Left colon (tissue), 2 donors: ENCODE data around the gene PHF2. TPM values are rescaled to one million over a fixed set of nuclear protein-coding genes. Genes with fewer than 3 reads are reported as not detected.

ENCODE experiments used
- ATAC-seq: fragments of 200-7000 bp; cut with Tn5 transposase; one replicate; pipeline ENCODE4 v1.9.1; 2020; ENCODE audit warnings: mild to moderate bottlenecking, moderate library complexity
- DNase-seq, 2 donors: peaks; one replicate each; pipeline ENCODE4 v3.0.0-alpha.2; 2020
- intact Hi-C, 2 donors: fragments of 100-400 bp; cut with DNase I in 1 of 2; cut with micrococcal nuclease in 1 of 2; formaldehyde crosslinking; loops; one replicate each; pipeline versions ENCODE4 v1.11.2 to v1.14.0; 2022; cut with DNase I, micrococcal nuclease
- microRNA-seq, 2 donors: library from miRNA; unstranded; fragments of <30 nt; microRNA quantifications; one replicate each; pipeline versions ENCODE4 v1.1.0 to v1.2.0, GENCODE V29; 2020
- total RNA-seq, 2 donors: library from RNA; stranded (reverse); fragmentation: NEBNext Ultra II Directional; extraction: Animal tissue kit (Norgen Biotek cat#: 25700); gene quantifications; one replicate each; pipeline ENCODE4 v1.2.1, GENCODE V29; 2021
- donor health status: DM: no; HTN: no; CAD: no.
- donor health status: DM: yes; HTN: yes; CAD: no.

PHF2 gene
- total RNA-seq, 2 donors from 2014 or later, result 21.3 to 22.9 TPM

DNA sequence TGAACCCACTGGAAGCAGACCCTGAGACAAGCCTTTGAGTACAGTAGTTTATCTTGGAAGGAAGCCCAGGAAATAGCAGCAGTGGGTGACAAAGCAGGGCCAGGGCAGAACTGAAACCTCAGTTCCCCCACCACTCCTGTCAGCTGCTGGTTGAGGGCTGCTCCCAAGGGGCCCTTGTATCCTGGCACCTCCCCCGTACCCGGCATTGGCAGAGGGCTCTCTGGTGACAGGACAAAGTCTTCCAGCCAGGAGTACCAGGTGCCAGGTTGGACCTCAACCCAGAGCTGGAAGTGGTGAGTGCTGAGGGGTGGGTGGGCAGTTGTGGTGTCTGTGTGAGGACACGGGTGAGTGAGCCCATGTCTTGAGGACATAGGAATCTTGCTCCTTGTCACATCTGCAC, 123.3 kb downstream of the PHF2 start:
- ATAC-seq, result no peak
- DNase-seq, result no peak
- intact Hi-C loops, result no loop called here

DNA sequence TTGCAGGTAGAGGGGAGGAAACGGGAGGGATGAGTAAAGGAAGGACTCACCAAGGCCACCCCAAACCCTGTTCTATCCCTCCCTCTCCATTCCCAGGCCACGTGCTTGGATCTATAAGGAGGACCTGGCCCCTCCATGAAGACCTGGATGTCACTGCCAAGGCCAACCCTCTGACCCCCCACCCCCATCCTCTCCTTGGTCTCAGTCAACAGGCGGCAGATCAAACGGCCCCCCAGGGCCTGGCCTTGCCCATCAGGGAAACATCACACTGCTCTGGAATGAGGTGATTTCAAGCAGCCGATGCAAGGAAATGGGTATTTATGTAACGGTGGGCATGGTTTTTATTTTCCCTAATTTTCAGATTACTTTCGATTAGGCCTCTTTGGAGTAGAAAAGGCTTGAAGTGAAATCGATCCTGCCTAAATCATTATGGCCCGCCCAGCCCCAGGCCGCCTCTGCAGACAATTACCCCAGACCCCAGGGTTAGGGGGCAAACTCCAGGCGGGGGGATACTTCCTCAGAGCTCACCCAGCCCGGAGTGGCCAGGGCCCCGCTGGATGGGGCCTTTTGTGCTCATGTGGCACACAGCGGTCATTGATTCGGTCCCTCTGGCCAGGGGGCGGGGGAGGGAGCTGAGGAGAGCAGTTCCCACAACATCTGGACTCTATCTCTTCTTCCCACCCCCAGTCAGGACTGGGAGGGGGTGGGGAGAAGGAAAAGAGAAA, 125.3 kb downstream of the PHF2 start:
- intact Hi-C loops, result no loop called here
- no peak for ATAC-seq
- DNase-seq, result no peak

DNA sequence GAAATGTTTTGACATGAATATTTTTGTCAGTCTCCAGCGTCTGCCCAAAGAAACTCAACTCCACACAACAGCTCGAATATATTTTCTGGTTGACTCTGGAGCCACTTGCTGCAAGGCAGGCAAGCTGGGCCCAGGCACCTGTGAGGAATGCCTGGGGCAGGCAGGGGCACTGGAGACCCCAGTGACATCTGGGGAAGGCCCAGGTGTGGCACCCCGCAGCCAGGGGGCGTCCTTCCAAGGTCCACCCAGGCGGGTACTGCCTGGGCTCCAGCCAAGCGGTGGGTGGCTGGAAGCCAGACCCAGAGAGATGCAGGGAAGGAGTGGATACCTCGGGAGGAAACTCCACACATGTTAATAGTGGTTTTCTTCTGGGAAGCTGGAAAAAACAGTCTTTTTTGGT, 125.9 kb downstream of the PHF2 start:
- intact Hi-C loops, result no loop called here
- ATAC-seq, result no peak
- DNase-seq, result no peak

DNA sequence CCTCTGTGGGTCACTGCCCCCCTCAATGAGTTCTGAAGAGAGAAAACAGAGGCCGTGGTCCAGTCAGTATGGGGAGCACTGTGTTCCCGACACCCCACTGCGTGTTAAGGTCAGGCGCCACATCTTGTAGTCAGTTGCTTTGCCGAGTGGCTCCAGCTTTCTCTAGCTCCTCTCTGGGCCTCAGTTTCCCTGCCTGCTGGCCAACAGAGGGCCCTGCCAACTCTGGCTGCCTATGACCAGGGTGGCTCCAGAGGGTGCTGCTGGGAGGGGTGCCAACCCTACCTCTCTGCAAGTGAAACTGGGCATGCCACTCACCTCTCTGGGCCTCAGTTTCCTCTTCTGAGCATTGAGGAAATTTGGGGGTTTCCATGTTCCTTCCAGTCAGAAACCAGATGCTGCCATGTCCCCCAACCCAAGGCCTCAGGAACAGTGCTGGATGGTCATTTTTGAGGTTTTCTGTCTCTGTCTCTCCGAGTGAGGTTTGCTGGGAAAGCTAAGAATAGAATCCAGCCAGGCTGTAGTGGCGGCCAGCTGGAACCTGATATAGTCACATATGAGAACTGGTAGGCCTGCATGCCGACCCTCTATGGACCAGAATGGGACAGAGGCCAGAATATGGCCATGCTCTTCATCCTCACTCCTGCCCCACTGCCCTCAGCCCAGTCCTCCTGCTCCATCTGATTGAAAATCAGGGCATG, 132.1 kb downstream of the PHF2 start:
- DNase-seq (no peak), ATAC-seq (no peak)
- intact Hi-C loops, result no loop called here

DNA sequence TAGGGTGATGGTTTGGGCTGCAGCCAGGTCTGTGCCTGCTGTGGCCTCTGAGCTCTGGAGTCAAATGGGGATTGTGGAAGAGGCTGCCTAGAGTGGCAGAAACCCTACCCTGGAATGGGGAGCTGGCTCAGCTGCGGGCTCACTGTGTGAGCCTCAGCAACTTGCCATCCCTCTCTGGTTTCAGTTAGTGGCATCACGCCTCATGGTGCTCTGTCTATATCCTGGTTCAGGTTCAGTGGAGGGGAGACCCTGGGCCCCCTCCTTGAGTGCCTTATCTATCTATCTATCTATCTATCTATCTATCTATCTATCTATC, 132.6 kb downstream of the PHF2 start:
- intact Hi-C loops, result no loop called here
- DNase-seq (no peak), ATAC-seq (no peak)

DNA sequence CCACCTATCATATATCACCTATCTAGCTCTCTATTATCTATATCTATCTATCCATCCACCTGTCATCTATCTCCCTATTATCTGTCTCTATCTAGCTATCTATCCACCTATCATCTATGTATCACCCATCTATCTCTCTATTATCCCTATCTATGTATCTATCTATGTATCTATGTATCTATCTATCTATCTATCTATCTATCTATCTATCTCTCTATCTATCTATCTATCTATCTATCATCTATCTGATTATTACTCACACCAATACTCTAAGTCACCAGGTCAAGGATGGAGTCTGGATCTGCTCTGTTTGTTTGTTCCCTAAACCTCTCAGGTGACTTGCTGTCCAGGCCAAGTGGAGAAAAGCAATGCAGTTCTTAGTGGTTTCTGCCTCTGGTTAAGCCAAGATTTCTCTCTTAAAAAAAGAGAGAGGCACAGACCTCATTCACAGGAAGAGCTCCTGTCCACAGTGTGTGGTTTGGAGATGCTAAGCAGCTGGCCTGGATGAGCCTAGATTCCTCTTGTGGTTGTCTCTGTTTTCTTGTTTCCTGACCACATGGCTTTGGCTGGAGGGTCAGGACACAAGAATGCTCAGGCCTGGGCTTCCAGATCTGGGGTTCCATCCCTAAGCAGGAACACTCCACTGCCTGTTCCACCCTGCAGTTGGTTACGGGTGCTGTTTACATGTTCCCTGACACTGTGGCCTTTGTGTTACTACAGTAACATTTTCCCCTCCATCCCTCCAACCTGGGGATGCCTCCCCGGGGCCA, 133.4 kb downstream of the PHF2 start:
- ATAC-seq (no peak), DNase-seq (no peak)
- intact Hi-C loops, result no loop called here

DNA sequence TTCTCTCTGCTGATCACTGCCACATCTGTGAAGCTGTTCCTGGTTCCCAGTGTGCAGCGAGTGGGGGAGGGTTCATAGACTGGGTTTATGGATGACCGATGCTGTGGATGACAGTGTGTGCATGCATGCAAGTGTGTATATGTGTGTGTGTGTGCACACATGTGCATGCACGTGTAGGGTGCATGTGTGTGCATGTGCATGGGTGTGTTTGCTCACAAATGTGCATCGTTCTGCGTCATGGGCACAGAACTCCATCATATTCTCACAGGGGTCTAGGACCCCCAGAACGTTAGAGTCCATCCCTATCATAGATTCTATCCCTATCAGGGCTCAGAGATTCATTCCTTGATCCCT, 134.0 kb downstream of the PHF2 start:
- no peak for DNase-seq
- intact Hi-C loops, result no loop called here
- no peak for ATAC-seq

DNA sequence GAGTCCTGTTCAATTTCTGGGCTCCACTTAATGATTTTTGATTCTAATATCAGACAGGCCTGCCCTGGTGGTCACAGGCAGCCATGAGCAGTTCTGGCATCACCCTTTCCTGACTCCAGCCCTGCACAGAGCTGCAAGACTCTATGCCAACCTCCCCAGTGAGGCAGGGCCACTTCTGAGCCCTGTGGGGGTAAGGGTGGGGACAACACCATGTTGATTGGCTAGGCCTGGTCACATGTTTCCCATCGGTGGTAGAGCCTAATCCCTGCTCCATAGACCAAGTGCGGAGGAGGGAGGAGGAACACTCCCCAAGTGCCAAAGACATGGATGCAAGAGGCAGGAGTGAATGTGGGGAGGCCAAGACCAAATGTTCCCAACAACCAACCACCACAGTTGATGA, 134.6 kb downstream of the PHF2 start:
- ATAC-seq, result no peak
- DNase-seq, result no peak
- intact Hi-C loops, result no loop called here

DNA sequence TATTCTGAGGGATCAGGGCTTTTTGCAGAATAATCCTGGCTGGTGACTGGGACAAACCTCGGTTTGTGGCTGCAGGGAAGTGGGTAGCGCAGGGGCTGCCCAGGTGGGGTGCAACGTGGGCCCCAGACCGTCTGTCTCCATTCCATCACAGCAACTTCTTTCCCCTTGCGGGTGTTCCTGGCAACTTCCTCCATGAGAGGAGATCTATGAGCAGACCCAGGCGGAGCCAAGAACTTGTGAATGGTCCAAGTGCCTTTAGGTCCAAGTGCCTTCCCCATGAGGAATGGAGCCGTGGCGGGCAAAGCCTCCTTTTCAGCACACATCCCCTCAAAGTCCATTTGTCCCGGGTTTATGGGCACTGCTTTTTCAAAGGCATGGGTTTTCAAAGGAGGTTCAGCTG, 136.5 kb downstream of the PHF2 start:
- DNase-seq (no peak), ATAC-seq (no peak)
- intact Hi-C loops, result no loop called here

DNA sequence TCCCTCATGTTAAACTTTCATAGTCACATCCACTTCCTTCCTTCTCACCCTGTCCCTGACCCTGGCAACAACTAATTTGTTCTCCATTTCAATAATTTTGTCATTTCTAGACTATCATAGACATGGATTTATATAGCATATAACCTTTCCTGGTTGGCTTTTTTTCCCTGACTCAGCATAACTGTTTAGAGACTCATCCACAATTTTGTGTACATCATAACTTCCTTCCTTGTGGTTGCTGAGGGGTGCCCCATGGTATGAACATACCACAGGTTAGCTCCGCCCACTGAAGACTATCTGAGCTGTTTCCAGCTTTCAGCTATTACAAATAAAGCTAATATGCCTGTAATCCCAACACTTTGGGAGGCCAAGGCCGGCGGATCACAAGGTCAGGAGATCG, 137.3 kb downstream of the PHF2 start:
- intact Hi-C loops, result no loop called here
- ATAC-seq (no peak), DNase-seq (no peak)

DNA sequence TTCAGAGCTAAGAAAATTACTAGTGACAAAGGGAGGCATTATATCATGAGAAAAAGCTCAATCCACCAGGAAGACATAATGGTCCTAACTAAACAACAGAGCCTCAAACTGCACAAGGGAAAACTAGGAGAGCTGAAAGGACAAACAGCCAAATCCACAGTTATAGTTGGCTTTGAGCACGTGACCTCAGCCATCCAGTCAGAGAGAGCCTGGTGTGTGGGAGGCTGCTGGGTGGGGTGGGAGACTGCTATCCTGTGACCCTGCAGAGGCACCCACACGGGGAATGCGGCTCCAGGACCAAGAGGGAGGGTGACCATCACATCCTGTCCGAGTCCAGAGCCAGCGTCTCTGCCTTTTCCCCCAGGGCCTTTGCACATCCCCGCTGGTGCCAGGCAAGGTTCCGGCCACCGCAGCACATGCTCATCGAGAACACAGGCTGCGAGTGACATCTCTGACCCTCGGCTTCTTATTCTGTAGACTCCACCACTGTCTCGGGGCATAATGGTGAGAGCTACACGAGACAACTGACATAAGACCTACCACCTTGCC, 145.1 kb downstream of the PHF2 start:
- intact Hi-C loops, result no loop called here
- DNase-seq, result no peak
- no peak for ATAC-seq

DNA sequence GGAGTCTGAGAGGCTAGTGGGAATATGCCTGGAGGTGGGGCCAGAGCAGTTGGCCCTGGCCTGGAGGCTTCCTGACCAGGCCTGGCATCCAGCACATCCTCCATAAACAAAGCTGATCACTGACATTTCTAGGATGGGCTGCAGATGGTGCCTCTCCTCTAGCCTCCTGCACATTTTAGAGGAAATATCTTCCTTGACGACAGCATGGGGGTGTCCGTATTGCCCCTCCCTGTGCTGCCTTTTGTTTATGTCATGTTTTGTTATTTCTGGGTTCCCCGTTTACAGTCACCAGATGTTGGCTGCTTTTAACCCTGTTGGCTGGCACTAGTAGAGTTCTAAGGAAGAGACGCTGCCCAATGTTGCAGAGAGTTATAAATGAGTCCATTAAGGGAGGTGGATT, 148.5 kb downstream of the PHF2 start:
- intact Hi-C loops, result no loop called here
- DNase-seq, result no peak
- no peak for ATAC-seq

DNA sequence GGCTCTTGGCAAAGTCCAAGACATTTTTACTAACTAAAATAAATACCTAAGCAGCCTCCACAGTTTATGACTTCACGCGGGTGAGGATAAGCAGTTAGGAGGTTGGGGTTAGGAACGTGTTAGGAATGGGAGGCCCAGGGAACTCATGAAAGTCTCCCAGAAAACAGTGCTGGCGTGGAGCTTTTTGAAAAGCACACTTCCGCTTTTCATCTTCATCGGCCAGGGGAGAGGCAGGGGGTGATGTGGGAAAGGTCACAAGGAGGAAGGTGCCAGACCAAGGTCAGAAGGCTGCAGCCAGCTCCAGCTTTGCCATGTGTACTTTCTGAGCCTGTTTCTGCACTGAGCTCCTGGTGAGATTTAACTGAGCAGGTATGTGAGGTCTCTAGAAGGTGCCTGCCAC, 149.0 kb downstream of the PHF2 start:
- DNase-seq (no peak), ATAC-seq (no peak)
- intact Hi-C loops, result no loop called here

DNA sequence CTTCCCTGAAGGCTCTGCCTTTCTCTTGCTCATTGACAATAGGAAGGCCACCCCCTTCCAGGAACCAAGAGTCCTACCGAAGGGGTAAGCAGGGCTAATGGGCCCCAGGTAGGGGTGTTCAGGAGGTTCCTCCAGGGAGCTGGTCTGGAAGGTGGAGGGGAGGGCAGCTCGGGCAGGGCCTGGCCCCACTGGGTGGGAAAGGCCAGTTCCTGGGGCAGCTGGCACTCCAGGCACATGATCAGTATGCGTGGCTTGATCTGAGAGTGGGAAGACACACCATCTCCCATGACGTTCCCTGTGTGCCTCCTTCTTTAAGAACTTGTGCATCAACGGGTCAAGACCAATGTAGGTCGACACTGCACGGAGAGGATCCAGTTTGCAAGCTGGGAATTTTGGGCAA, 149.8 kb downstream of the PHF2 start:
- intact Hi-C loops, result no loop called here
- DNase-seq (no peak), ATAC-seq (no peak)

Small RNA genes within 50 kb of the gene (microRNA-seq; reads per million reads assigned to microRNA genes)
- gene MIR548AU, result 0 reads per million in 2 donors

Other genes with a start within 250 kb of the PHF2 start
- 100 to 1,000 TPM; 179 to 214 TPM for gene FAM120A, start 124.9 kb upstream of the PHF2 start, total RNA-seq
- 10 to 100 TPM; 65.8 to 93.3 TPM for gene FAM120AOS, start 123.0 kb upstream of the PHF2 start, total RNA-seq